HG03135 (cell line): ENCODE measurements around the gene C19orf47.

ENCODE experiments used
- ATAC-seq: cut with Tn5 transposase; IDR thresholded peaks from one replicate; pipeline ENCODE4 v1.9.1; 2021; ENCODE audit warnings: mild to moderate bottlenecking, moderate library complexity; ENCODE audit not compliant: unreplicated experiment

Gene C19orf47

GRCh38 chr19:40348125-40348913 lies at the start of gene C19orf47, which contains the start of gene PLD3:
C19orf47 (minus strand) TSS chr19:40348397; CDS start chr19:40341857, 6,540 bp downstream.
PLD3 (plus strand) TSS chr19:40348695; CDS start chr19:40366484, 17,789 bp downstream.
- peak; percentile 93 for ATAC-seq

GRCh38 chr19:40397568-40397906 lies 49.3 kb upstream of the C19orf47 start:
- no peak for ATAC-seq

DNA sequence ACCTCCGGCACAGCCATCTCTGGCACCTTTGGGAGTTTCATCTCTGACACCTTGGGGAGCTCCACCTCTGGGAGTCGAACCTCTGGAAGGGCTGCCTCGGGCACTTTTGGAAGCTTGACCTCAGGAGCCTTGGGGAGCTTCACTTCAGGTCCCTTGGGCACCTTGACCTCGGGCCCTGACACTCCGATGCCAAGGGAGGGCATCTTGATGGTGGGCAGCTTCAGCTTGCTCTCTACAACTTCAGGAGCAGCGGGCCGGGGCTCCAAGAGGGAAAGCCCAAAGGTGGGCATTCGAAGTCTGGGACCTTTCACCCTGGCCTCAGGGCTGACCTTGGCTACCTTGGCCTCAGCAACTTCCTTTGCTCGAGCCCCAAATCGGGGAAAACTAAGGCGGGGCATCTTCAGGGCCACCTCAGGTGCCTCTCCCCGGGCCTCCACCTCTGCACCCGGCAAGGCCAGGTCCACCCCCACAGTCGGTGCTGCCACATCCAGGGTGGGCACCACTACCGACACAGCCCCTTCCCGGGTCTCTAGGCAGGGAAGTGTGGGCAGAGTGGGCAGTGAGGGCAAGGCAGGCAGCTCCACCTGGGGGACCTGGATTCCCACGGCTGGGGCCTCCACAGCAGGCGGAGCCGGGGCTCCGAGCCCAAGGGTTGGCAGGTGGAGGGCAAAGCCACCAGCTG lies 48.8 kb upstream of the C19orf47 start:
- no peak for ATAC-seq

DNA sequence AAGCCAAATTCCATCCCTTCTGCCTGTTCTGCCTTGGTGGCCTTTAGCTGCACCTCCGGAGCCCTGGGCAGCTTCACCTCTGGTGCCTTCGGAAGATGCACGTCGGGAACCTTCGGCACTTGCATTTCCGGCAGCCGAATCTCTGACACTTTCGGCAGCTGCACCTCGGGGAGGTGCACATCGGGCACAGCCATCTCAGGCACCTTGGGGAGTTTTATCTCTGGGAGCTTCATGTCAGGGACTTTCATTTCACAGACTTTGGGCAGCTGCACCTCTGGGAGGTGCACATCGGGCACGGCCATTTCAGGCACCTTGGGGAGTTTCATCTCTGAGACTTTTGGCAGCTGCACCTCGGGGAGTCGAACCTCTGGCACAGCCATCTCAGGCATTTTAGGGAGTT lies 47.8 kb upstream of the C19orf47 start:
- no peak for ATAC-seq

DNA sequence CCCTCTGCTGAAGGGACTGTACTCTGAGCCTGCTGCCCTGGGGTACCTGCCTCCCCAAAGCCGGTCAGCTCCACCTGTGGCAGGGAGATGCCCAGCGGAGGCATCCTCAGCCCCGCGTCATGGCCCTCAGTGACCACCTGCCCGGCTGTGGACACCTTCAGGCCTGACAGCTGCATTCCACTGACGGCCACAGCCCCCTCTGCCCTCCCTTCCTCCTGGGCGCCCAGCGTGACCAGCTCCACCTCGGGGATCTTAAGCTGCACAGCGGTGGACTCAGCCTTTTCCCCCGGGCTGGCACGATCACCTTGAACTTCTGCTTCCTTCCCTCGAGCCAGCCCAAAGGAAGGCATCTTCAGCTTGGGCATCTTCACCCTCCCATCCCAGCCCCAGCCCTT lies 46.6 kb upstream of the C19orf47 start:
- no peak for ATAC-seq

DNA sequence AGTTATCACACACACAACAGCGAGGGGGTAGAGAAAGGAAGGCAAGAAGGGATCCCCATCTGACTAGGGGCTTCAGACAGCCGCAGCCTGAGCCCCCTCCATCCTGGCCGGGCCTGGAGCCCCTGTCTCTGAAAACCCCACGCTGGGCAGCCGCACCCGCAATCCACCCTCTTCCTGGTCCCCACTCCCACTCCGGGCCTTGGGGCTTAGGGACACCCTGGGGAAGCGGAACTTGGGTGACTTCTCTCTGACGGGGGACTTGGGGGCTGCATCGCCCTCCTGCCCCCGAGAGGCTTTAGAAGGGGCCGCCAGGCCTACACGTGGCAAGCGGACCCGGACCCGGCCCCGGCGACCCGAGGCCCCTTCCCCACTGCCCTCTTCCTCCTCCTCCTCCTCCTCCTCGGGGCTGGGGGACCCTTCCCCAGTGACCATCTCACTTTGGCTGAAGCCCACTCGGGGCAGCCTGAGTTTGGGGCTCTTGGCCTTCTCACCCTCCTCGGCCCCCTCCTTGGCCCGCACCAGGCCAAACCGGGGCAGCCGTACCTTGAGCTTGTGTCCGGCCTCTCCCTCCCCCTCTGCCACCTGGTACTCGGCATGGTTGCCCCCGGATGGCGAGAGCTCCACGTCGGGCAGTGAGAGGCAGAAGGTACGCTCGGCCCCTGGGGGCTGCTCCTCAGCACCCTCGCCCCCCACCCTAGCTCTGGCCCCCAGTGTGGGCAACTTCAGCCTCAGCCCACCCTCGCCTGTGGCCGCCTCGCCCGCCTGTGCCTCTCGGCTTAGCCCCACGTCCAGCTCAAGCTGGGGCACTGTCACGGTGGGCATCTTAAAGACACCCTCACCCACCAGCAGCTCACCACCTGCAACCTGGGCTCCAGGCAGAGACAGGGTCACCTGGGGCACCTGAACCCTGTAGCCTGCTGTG lies 46.0 kb upstream of the C19orf47 start:
- ATAC-seq = no peak

DNA sequence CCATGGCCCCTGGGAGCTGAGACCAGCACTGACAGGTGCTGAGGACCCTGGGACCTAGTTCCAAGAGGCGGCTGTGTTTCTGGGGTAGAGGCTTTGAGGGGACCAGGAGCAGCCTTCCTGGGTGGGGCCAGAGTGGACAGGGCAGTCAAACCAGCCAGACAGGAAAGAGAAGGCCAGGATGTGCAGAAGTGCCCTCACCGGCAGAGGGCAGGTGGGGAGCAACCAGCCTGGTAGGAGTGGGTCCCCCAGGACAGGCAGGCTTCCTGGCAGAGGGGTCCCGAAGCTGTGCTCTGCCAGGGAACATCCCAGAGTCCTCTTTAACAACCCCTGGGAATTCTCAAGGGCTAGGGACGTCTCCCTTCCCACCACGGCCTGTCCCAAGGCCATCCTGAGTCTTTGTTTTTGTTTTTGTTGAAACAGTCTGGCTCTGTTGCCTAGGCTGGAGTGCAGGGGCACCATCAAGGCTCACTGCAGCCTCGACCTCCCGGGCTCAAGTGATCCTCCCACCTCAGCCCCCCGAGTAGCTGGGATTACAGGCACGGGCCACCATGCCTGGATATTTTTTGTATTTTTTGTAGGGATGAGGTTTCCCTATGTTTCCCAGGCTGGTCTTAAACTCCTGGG lies 44.8 kb upstream of the C19orf47 start:
- no peak for ATAC-seq

GRCh38 chr19:40392123-40392522 lies 43.9 kb upstream of the C19orf47 start:
- no peak for ATAC-seq

GRCh38 chr19:40390084-40390742 lies 42.0 kb upstream of the C19orf47 start, which contains the start of gene HIPK4:
HIPK4 (minus strand) TSS chr19:40390181; CDS start chr19:40389902, 279 bp downstream.
- ATAC-seq = no peak

DNA sequence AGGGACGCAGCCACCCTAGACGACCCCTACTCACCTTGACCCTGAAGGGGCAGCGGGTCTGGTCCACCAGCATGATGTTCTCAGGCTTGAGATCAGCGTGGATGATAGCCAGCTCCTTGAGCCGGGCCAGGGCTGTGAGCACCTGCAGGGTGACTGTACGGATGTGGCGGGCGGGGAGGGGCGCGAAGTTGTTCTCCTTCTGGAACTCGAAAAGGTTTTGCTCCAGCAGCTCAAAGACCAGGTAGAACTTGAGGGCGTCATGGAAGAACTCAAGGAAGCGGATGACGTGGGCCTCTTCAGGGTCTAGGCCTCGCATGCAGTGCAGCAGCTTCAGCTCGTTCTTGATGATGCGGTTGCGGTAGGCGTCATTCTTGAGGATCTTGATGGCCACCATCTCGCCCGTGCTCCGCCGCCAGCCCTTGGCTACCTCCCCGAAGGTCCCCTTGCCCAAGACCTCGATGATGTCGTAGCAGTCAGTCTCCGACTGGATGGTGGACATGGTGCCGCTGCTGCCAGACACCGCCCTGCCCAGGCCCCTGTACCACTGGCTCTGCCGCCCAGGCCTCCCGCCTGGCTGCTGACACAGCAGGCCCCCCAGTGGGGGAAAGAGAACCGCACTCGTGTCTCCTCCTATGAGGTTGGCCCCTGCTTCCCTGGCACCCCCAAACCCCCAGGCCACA lies 41.3 kb upstream of the C19orf47 start:
- ATAC-seq = no peak

DNA sequence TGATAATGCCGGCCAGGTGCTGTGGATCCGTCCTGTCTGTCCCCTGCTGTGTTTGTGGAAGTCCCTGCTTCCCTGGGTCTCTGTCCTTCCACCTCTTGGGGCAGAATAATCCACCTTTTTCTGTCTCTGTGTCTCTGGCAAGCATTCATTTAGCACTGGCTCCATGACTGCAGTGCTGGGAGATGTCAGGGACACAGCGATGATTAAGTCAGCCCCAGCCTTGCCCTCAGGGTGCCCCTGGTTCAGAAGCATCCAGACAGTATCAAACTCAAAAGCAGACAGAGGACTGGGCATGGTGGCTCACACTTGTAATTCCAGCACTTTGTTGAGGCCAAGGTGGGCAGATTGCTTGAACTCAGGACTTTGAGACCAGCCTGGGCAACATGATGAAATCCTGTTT lies 40.3 kb upstream of the C19orf47 start:
- no peak for ATAC-seq

DNA sequence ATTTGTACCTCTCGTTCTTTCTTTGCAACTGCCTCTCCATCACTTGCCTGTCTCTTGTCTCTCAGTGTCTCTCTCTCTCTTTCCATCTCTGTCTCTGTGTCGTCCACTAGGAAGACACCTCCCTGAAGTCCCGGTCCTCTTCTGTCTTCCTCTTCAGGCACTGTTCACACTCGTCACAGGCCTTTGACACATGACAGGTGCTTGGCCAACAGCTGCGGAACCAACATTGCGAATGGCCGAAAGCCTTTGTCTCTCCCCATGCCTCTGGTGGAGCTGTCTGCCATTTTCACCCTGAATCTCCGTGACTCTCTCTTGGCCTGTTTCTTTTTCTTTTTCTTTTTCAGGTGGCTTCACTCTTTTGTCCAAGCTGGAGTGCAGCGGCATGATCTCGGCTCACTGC lies 39.0 kb upstream of the C19orf47 start:
- ATAC-seq = no peak

GRCh38 chr19:40383668-40384248 lies 35.6 kb upstream of the C19orf47 start:
- no peak for ATAC-seq

DNA sequence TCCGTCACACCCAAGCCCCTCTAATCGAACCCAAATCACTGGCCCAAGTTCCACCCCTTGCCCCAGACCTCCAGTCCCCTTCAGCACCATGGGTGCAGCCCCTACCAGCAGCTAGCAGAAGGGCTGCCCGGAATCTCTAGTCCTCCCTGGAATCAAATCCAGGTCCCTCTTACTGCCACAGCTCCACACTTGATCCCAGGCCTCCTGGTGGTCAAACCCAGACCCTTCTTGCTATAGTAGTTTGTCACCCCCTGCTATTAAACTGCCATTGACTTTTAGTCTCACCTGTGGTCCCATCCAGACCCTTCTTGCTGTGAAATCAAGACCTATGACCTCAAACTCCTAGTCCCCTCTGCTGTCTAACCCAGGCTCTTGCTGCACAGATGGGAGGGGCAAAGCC lies 33.1 kb upstream of the C19orf47 start:
- no peak for ATAC-seq

DNA sequence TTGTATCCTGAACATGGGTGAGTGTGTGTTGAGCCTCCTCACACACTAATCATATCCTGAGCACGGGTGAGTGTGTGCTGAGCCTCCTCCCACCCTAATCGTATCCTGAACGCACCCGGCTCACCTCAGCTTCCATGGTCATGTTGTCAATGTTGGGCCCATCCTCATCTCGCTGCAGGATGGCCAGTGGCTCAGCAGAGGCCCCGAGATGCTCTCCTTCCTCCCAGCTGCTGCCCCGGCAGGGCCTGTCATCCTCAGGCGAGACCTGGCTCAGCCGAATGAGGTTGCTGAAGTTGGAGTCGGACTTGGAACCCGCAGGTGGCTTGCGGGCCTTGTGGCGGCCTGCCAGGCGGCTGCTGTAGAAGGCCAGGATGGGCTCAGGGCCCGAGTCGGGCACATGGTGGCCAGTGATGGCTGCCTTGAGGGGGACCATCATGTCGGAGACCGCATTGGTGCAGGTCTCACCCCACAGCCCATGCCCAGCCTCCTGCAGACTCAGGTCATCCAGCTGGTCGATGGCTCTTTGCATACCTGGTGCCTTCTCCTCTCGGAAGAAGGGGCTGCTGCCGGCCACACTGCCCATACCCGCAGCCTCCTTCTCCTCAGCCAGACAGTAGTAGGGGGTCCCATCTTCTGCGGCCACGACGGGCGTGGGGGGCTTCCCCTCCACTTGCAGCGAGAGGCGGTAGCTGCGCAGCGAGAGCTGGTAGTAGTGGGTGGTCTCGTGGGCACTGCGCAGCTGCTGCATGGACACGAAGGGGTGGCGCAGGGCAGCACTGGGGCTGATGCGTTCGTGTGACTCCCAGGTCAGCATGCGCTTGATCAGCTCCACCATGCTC lies 32.2 kb upstream of the C19orf47 start:
- no peak for ATAC-seq

DNA sequence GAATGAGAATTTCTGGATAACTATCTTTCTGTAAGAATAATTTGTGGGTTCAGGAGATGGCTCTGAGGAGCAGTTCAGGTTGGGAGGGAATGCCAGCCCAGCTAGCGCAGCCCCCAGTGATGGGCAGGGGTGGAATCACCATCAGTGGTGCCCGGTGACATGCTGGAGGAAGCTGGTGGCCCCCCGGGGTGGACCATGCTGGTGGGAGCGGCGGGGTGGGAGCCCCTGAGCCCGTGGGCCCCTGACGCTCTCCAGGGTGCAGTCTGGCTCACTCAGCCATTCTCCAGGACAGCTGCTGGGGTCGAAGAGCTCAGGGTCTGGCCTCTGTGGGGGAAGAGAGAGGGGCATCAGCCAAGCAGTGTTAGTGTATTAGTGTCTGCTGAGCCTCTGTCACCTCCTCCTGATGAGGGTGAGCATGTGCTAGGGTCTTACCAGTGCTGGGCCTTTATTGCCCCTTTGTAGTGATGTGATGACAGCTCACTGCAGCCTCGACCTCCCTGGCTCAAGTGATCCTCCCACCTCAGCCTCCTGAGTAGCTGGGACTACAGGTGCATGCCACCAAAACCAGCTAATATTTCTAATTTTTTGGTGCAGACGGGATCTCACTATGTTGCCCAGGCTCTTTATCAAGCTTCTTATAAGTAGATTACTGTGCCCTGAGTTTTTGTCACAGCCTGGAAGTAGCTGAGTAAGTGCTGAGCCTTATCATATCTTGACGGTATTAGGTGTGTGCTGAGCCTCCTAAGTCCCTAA lies 31.4 kb upstream of the C19orf47 start:
- no peak for ATAC-seq

- ATAC-seq = no peak
These were observed 30.3 kb upstream of the C19orf47 start for GRCh38 chr19:40378509-40378908.
